Stimulated activated CD4-positive, alpha-beta T cell treated with anti-CD3 and anti-CD28 coated beads, Interleukin-2, amount 100 ng/mL, for 4 hours (primary cell): ENCODE data around the gene ARRB2.

Experiments
- DNase-seq: peaks from one replicate; pipeline ENCODE4 v3.0.0-alpha.2; 2020; ENCODE audit warnings: low read depth

The ARRB2 gene

DNA sequence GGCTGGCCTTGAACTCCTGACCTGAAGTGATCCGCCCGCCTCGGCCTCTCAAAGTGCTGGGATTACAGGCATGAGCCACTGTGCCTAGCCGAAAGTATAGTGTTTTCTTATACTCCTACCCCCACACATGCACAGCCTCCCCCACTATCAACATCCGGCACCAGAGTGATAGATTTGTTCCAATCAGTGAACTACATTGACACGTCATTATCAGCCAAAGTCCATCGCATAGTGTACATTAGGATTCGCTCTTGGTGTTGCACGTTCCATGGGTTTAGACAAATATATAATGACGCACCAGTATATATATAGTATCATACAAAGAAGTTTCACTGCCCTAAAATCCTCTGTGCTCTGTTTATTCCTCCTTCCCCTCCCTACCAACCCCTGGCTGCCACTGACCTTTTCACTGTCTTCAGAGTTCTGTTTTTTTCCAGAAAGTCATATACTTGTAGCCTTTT lies 49.4 kb downstream of the ARRB2 start:
- DNase-seq, result no peak

GRCh38 chr17:4764595-4764994 lies 54.2 kb downstream of the ARRB2 start:
- DNase-seq, result no peak

GRCh38 chr17:4766201-4766600 lies 55.8 kb downstream of the ARRB2 start:
- no peak for DNase-seq

GRCh38 chr17:4766723-4767122 lies 56.3 kb downstream of the ARRB2 start:
- DNase-seq, result no peak

DNA sequence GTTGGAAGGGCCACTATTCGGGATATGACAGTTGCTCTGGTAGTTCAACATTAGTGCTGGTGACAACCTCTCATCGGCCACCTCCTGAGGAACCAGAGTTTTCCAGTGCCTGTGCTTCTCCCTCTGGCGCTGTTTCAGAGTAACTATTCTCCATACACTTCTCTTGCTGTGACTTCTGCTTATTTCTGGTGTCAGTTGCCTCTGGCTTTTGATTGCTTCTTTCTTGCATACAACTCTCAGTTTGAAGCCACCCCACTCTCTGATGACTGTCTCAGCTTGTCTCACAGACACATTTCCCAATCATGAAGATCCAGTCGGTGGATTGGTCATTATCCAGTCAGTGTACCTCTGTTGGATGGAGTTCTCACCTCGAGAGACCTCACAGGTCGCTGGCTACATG lies 57.9 kb downstream of the ARRB2 start:
- no peak for DNase-seq

- no peak for DNase-seq
These were observed 59.2 kb downstream of the ARRB2 start for GRCh38 chr17:4769628-4770027.
